HL-60 (cell line): ENCODE measurements around the gene CCDC186.

Experiments used
- DNase-seq, 2 experiments: peaks; one replicate each; pipeline ENCODE4 v3.0.0-alpha.2; 2010 to 2020; ENCODE audit warnings: low read depth in 1 of 2, low spot score in 1 of 2
- H3K27ac ChIP-seq: fragments of 250-450 bp; sonication (Bioruptor Pico); replicated peaks from 2 replicates; pipeline ENCODE4 v1.5.1; 2020; ENCODE audit warnings: mild to moderate bottlenecking, moderate library complexity
- H3K27me3 ChIP-seq: fragments of 250-450 bp; sonication (Bioruptor Pico); 2 replicates; pipeline ENCODE4 v1.5.1; 2021; ENCODE audit warnings: mild to moderate bottlenecking, moderate library complexity; ENCODE audit not compliant: insufficient read depth, poor library complexity, severe bottlenecking
- H3K4me3 ChIP-seq: replicated peaks from 2 replicates; pipeline ENCODE4 v1.5.1; 2011; ENCODE audit warnings: mild to moderate bottlenecking, control low read depth, low read length; ENCODE audit not compliant: insufficient read depth
- GABPA ChIP-seq: IDR thresholded peaks from 2 replicates; pipeline ENCODE4 v1.6.1; 2012; ENCODE audit warnings: low read depth
- POLR2AphosphoS5 ChIP-seq: IDR thresholded peaks from 2 replicates; pipeline ENCODE4 v1.6.1; 2012; ENCODE audit warnings: low read depth
- SPI1 ChIP-seq: IDR thresholded peaks from 2 replicates; pipeline ENCODE4 v1.6.1; 2012; ENCODE audit warnings: low read depth, mild to moderate bottlenecking, borderline replicate concordance
- TF ChIP-seq, protein P1 (sequence below): IDR thresholded peaks from one replicate; pipeline ENCODE4 v1.5.1; 2011; ENCODE audit warnings: low read length, control low read depth, inconsistent platforms; ENCODE audit not compliant: insufficient read depth
- TF ChIP-seq, protein P2 (sequence below): IDR thresholded peaks from 2 replicates; pipeline ENCODE4 v1.6.1; 2012; ENCODE audit warnings: low read depth; ENCODE audit not compliant: insufficient replicate concordance

CCDC186 gene

DNA sequence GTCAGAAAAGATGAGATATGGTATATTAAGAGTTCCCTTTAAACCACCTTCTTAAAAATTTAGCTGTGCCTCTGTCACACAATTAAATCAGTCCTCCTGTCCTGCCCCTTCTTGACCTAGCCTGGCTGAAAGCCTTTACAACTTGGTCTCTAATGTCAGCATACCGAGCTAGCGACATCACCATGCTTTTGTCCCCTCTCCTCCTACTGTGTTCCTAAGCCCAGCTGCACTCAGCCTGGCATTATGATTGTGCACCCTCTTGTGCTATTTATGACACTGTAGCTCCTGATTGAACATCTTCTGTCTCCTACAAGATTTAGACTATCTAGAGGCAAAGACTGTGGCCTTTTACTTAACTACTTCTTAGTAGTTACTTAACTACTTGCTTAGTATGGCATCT, 34.3 kb upstream of the CCDC186 start:
- DNase-seq, result no peak
- no peaks in the 10 kb centered on the region for H3K27me3 ChIP-seq
- H3K27ac ChIP-seq, result no peak overlapping the region
- TF ChIP-seq, protein P1, sequence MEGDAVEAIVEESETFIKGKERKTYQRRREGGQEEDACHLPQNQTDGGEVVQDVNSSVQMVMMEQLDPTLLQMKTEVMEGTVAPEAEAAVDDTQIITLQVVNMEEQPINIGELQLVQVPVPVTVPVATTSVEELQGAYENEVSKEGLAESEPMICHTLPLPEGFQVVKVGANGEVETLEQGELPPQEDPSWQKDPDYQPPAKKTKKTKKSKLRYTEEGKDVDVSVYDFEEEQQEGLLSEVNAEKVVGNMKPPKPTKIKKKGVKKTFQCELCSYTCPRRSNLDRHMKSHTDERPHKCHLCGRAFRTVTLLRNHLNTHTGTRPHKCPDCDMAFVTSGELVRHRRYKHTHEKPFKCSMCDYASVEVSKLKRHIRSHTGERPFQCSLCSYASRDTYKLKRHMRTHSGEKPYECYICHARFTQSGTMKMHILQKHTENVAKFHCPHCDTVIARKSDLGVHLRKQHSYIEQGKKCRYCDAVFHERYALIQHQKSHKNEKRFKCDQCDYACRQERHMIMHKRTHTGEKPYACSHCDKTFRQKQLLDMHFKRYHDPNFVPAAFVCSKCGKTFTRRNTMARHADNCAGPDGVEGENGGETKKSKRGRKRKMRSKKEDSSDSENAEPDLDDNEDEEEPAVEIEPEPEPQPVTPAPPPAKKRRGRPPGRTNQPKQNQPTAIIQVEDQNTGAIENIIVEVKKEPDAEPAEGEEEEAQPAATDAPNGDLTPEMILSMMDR, result no peak
- TF ChIP-seq, protein P2, sequence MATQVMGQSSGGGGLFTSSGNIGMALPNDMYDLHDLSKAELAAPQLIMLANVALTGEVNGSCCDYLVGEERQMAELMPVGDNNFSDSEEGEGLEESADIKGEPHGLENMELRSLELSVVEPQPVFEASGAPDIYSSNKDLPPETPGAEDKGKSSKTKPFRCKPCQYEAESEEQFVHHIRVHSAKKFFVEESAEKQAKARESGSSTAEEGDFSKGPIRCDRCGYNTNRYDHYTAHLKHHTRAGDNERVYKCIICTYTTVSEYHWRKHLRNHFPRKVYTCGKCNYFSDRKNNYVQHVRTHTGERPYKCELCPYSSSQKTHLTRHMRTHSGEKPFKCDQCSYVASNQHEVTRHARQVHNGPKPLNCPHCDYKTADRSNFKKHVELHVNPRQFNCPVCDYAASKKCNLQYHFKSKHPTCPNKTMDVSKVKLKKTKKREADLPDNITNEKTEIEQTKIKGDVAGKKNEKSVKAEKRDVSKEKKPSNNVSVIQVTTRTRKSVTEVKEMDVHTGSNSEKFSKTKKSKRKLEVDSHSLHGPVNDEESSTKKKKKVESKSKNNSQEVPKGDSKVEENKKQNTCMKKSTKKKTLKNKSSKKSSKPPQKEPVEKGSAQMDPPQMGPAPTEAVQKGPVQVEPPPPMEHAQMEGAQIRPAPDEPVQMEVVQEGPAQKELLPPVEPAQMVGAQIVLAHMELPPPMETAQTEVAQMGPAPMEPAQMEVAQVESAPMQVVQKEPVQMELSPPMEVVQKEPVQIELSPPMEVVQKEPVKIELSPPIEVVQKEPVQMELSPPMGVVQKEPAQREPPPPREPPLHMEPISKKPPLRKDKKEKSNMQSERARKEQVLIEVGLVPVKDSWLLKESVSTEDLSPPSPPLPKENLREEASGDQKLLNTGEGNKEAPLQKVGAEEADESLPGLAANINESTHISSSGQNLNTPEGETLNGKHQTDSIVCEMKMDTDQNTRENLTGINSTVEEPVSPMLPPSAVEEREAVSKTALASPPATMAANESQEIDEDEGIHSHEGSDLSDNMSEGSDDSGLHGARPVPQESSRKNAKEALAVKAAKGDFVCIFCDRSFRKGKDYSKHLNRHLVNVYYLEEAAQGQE, result no peak
- TF ChIP-seq SPI1, result no peak
- no peak overlapping the region for H3K4me3 ChIP-seq

DNA sequence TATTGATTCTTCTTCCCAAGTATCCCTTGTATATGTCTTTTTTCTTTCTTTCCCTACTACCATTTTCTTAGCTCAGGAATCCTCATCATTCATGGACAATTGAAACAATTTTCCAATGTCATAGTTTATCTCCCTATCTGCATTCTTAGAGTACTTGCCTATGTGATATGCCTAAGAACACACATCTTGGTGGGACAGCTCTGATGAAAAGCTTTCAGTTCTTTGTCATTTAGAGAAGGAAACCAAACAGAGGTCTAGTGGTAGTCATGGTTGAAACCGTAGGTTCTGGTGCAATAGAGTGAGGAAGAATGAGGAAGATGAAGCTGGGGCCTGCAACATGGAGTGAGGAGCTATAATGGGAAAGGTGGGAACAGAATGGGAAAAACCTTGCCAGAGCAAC, 33.3 kb upstream of the CCDC186 start:
- TF ChIP-seq, protein P2, result no peak
- TF ChIP-seq, protein P1, result no peak
- TF ChIP-seq SPI1, result no peak
- TF ChIP-seq POLR2AphosphoS5, result no peak
- no peak for TF ChIP-seq GABPA
- peak in 1 of 2 experiments; percentile 5 for DNase-seq
- H3K27me3 ChIP-seq, result no peaks in the 10 kb centered on the region

DNA sequence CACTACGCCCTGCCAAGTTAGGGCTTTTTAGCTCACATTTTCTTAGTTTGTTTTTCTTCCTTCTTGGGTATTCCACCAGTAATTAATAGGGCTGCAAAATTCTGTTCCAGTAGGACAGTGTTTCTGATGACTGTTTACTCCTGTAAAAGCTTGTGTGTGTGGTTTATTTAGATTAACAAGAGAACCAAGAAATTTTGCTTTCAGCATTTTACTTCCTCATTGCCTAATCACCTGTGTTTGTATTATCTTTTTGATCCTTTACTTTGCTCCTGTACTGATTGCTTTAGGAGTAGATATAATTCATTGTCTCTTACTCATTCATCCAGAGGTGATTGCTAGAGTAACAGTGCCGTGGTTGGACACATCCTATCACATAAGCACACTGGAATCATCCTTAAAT, 32.9 kb upstream of the CCDC186 start:
- Histone ChIP-seq H3K27ac (no peak overlapping the region), H3K27me3 (no peaks in the 10 kb centered on the region), H3K4me3 (no peak overlapping the region)
- DNase-seq, result no peak
- TF ChIP-seq POLR2AphosphoS5, result no peak
- TF ChIP-seq, protein P2, result no peak
- no peak for TF ChIP-seq GABPA
- TF ChIP-seq, protein P1, result no peak
- no peak for TF ChIP-seq SPI1

More for the DNA sequence above, 33.3 kb upstream of the CCDC186 start:
- Histone ChIP-seq H3K4me3 (no peak overlapping the region), H3K27ac (no peak overlapping the region)
